BLaER1 (cell line): ENCODE data around the gene SCCPDH.
"Not testable (repeated sequence)": the region's sequence is repeated elsewhere in the genome, so short reads cannot be mapped to it uniquely, and the experiment has no call there.

ENCODE experiments used
- H3K27ac ChIP-seq: shearing (Covaris generic); formaldehyde crosslinking; 2 replicates; pipeline ENCODE4 v1.8.1; 2022
- H3K27me3 ChIP-seq: shearing (Covaris generic); formaldehyde crosslinking; 2 replicates; pipeline ENCODE4 v1.8.1; 2022
- H3K36me3 ChIP-seq: shearing (Covaris generic); formaldehyde crosslinking; 2 replicates; pipeline ENCODE4 v1.8.1; 2022
- H3K4me1 ChIP-seq: shearing (Covaris generic); formaldehyde crosslinking; 2 replicates; pipeline ENCODE4 v1.8.1; 2022
- H3K4me2 ChIP-seq: shearing (Covaris generic); formaldehyde crosslinking; 2 replicates; pipeline ENCODE4 v1.8.1; 2022
- H3K4me3 ChIP-seq: shearing (Covaris generic); formaldehyde crosslinking; 2 replicates; pipeline ENCODE4 v1.8.1; 2022
- H3K9ac ChIP-seq: shearing (Covaris generic); formaldehyde crosslinking; 2 replicates; pipeline ENCODE4 v1.8.1; 2022
- H3K9me3 ChIP-seq: shearing (Covaris generic); formaldehyde crosslinking; 2 replicates; pipeline ENCODE4 v1.8.1; 2022
- H4K20me1 ChIP-seq: shearing (Covaris generic); formaldehyde crosslinking; 2 replicates; pipeline ENCODE4 v1.8.1; 2022
- Cebpa-rat ChIP-seq: shearing (Covaris generic); IDR thresholded peaks from 2 replicates; pipeline ENCODE4 v1.8.1; 2022

SCCPDH gene

DNA sequence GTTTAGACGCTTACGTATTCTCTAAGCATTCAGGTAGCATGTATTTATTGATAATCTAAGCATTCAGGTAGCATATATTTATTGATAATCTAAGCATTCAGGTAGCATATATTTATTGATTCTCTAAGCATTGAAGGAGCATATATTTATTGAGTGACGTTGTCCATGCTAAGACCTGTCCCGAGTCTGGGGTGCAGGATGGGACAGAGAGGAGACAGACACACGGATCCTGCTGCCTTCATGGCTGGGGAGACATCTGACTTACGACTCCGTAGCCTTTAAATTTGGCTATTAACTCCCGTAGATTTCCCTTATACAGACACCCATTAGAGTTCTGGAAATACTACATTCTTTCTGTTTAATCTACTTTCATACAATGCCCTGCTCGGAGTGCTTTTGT, 982 bp downstream of the SCCPDH start:
- no peak for TF ChIP-seq Cebpa-rat
- Histone ChIP-seq H3K4me1 (peaks cover 40% of the 10 kb centered on the region), H3K27ac (peak overlapping the region; percentile 95), H3K9me3 (peaks cover 53% of the 10 kb centered on the region), H4K20me1 (no peaks in the 10 kb centered on the region), H3K4me3 (peak overlapping the region; percentile 74), H3K9ac (peak overlapping the region; percentile 90), H3K36me3 (peaks cover 36% of the 10 kb centered on the region), H3K27me3 (no peaks in the 10 kb centered on the region), H3K4me2 (peak overlapping the region; percentile 84)

DNA sequence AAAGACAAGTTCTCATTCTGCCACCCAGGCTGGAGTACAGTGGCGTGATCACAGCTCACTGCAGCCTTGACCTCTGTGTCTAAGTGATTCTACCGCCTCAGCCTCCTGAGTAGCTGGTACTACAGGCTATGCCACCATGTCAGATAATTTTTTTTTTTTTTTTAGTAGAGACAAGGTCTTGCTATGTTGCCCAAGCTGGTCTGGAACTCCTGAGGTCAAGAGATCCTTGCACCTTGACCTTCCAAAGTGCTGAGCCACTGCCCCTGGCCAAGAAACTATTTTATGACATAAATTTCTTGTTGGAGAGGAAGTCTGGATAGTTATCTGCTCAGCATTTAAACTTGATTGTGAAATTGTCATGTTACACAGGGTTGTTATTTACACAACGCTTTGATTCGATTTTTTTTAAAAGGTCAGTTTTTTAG, 2.1 kb downstream of the SCCPDH start:
- Histone ChIP-seq H3K9me3 (peaks cover 54% of the 10 kb centered on the region), H3K27me3 (no peaks in the 10 kb centered on the region), H3K27ac (peak overlapping the region; percentile 95), H3K4me1 (peaks cover 40% of the 10 kb centered on the region), H3K4me2 (peak overlapping the region; percentile 84), H4K20me1 (no peaks in the 10 kb centered on the region), H3K9ac (peak overlapping the region; percentile 90), H3K4me3 (peak overlapping the region; percentile 74), H3K36me3 (peaks cover 47% of the 10 kb centered on the region)
- no peak for TF ChIP-seq Cebpa-rat

DNA sequence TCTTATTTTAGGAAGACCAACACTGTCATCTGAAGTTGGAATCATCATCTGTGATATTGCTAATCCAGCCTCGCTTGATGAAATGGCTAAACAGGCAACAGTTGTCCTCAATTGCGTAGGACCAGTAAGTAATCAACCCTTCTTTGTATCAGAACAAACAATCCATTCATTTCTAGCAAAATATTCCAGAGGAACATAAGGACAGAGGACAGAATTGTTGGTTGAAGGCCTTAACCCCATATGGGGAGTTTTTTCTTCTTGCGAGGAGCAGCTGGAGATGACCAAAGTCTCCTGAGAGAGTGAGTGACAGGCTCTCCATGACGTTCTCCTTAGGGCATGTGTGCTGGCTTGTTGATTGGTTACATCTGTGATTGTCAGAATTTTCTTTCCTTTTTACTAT, 2.7 kb downstream of the SCCPDH start:
- Histone ChIP-seq H3K9me3 (peaks cover 54% of the 10 kb centered on the region), H3K27me3 (no peaks in the 10 kb centered on the region), H3K36me3 (peaks cover 53% of the 10 kb centered on the region), H3K4me2 (peak overlapping the region; percentile 84), H3K27ac (peak overlapping the region; percentile 95), H3K4me3 (peak overlapping the region; percentile 74), H4K20me1 (no peaks in the 10 kb centered on the region), H3K9ac (peak overlapping the region; percentile 90; the same call in 1 of the 2 replicates), H3K4me1 (peaks cover 40% of the 10 kb centered on the region)
- no peak for TF ChIP-seq Cebpa-rat

DNA sequence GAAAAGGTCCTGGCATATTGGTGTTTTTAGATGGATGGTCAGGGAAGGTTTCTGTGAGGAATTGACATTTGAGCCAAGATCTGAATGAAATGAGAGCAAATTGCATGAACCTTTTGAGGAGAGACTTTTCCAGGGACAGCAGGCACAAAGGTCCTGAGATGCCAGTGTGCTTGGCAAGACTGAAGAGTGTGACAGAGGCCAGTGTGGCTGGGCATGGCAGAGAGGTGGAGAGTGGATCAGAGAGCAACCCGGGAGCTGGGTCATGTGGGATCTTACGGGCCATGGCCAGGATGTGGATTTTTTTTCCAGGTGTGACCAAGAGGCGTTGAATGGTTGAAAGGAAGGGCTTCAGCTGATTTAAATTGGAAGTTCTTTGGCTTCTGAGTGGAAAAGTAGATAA, 3.4 kb downstream of the SCCPDH start:
- TF ChIP-seq Cebpa-rat: no peak
- H3K9me3 ChIP-seq: peaks cover 53% of the 10 kb centered on the region
- no peaks in the 10 kb centered on the region for H3K27me3 ChIP-seq
- H3K4me2 ChIP-seq: peak overlapping the region; percentile 84
- peak overlapping the region; percentile 95 for H3K27ac ChIP-seq
- H3K36me3 ChIP-seq: peaks cover 60% of the 10 kb centered on the region
- H4K20me1 ChIP-seq: no peaks in the 10 kb centered on the region
- no peak overlapping the region for H3K9ac ChIP-seq
- peak overlapping the region; percentile 74 for H3K4me3 ChIP-seq
- H3K4me1 ChIP-seq: peaks cover 40% of the 10 kb centered on the region

DNA sequence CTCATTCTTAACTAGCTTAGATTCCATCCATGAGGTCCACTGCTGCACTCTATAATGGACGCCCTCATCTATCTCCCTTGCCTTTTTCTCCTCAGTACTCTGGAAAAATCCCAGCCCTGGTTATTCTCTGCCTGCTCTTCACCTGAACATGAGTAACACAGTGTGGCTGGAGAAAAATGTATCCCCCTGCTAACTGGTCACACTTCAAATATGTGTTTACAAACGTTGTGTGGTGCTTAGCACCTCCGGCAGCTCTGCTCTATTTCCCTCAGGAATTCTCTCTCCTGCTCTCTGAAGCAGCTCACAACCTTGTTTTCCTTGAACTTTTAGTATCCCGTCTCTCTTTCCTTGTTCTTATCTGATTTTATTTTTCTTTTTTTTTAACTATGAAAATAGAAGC, 4.1 kb downstream of the SCCPDH start:
- H3K4me1 ChIP-seq: peaks cover 34% of the 10 kb centered on the region
- H3K36me3 ChIP-seq: peaks cover 67% of the 10 kb centered on the region
- no peak for TF ChIP-seq Cebpa-rat
- H4K20me1 ChIP-seq: no peaks in the 10 kb centered on the region
- H3K27ac ChIP-seq: peak overlapping the region; percentile 35; the same call in 1 of the 2 replicates
- peak overlapping the region; percentile 74 for H3K4me3 ChIP-seq
- peaks cover 57% of the 10 kb centered on the region for H3K9me3 ChIP-seq
- H3K9ac ChIP-seq: no peak overlapping the region
- H3K27me3 ChIP-seq: no peaks in the 10 kb centered on the region
- H3K4me2 ChIP-seq: peak overlapping the region; percentile 14; the same call in 1 of the 2 replicates

DNA sequence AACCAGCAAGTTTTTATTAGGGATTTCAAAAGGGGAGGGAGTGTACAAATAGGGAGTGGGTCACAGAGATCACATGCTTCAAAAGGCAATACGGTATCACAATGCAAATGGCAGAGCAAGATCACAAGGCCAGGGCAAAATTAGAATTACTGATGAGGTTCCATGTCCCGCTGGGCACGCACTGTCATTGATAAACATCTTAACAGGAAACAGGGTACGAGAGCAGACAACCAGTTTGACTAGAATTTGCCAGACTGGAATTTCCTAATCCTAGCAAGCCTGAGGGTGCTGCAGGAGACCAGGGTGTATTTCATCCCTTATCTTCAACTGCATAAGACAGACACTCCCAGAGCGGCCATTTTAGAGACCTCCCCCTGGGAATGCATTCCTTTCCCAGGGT, 4.8 kb downstream of the SCCPDH start:
- Histone ChIP-seq H3K36me3 (peaks cover 75% of the 10 kb centered on the region), H3K4me3 (peak overlapping the region; percentile 74; the same call in 1 of the 2 replicates), H3K4me1 (peaks cover 33% of the 10 kb centered on the region), H3K9me3 (peaks cover 57% of the 10 kb centered on the region)
- H3K9ac ChIP-seq, H3K4me2 ChIP-seq, H4K20me1 ChIP-seq, H3K27me3 ChIP-seq, H3K27ac ChIP-seq: not testable (repeated sequence)

DNA sequence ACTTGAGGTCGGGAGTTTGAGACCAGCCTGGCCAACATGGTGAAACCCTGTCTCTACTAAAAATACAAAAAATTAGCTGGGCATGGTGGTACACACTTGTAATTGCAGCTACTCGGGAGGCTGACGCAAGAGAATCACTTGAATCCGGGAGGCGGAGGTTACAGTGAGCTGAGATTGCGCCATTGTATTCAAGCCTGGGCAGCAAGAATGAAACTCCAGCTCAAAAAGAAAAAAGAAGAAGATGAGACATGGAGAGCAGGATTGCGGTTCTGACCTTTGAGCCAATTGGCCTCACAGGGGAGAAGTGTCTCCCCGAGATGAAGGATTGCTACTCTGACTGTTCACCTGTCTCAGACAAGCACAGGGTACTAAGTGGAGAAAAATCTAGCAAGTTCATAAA, 6.6 kb downstream of the SCCPDH start:
- peaks cover 58% of the 10 kb centered on the region for H3K9me3 ChIP-seq
- H3K4me3 ChIP-seq: no peak overlapping the region
- H3K27me3 ChIP-seq: no peaks in the 10 kb centered on the region
- no peak overlapping the region for H3K9ac ChIP-seq
- H3K27ac ChIP-seq: no peak overlapping the region
- no peaks in the 10 kb centered on the region for H4K20me1 ChIP-seq
- H3K4me1 ChIP-seq: peaks cover 32% of the 10 kb centered on the region
- TF ChIP-seq Cebpa-rat: no peak
- no peak overlapping the region for H3K4me2 ChIP-seq
- H3K36me3 ChIP-seq: peaks cover 93% of the 10 kb centered on the region

DNA sequence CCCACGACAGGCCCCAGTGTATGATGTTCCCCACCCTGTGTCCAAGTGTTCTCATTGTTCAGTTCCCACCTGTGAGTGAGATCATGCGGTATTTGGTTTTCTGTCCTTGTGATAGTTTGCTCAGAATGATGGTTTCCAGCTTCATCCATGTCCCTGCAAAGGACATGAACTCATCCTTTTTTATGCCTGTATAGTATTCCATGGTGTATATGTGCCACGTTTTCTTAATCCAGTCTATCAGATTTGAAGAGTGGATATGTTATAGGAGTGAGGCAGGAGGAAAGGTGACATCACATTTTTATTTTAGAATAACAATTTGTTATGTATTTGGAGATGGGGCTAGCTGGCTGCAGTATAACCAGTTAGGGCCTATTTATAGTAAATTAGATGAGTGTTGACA, 7.7 kb downstream of the SCCPDH start:
- not testable (repeated sequence) for H3K4me2 ChIP-seq, H3K27ac ChIP-seq, H3K9ac ChIP-seq, H3K4me3 ChIP-seq, H4K20me1 ChIP-seq, H3K27me3 ChIP-seq
- H3K4me1 ChIP-seq: peaks cover 29% of the 10 kb centered on the region
- peaks cover 100% of the 10 kb centered on the region for H3K36me3 ChIP-seq
- peaks cover 64% of the 10 kb centered on the region for H3K9me3 ChIP-seq

DNA sequence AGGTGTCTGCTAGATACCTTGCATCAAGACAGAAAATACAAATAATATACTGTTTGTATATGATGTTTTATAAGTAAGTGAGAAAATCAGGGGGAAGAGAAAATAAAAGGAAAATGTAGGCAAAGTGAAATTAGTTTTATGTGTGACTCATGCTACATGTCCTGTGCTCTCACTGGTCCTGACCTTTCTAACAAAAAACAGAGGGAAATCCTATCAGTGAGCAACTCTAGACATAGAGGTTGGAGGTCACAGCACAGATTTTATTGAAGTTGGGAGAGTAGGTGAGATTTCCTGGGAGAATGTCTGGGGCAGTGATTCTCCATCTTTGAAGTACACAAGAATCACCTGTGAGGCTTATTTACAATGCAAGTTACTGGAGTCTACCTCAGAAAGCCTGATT, 9.5 kb downstream of the SCCPDH start:
- Histone ChIP-seq H3K4me1 (peaks cover 29% of the 10 kb centered on the region), H3K4me2 (no peak overlapping the region), H3K9ac (no peak overlapping the region), H3K9me3 (peaks cover 46% of the 10 kb centered on the region), H3K27me3 (no peaks in the 10 kb centered on the region), H3K36me3 (peaks cover 100% of the 10 kb centered on the region), H3K27ac (no peak overlapping the region), H4K20me1 (no peaks in the 10 kb centered on the region), H3K4me3 (no peak overlapping the region)
- no peak for TF ChIP-seq Cebpa-rat

DNA sequence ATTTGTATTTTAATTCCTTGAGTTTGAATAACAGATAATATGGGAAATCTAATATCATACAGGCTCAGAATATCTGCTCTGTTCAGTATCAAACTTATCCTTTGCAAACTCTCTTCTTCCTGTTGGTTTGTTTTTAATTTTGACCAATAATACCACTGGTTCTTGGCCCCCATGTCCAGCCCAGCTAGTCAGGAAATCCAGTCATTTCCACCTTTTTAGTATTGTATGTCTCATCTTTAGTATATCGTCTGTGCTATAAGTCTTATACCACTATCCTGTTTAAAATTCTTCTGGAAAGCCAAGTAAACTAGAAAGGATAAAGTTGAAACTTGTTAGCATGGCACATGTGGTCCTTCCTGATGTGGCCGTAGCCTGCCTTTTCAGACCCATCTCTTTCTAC, 10.7 kb downstream of the SCCPDH start:
- Histone ChIP-seq H3K36me3 (peaks cover 89% of the 10 kb centered on the region), H3K4me3 (no peak overlapping the region), H3K27me3 (no peaks in the 10 kb centered on the region), H3K9ac (no peak overlapping the region), H3K4me1 (peaks cover 40% of the 10 kb centered on the region), H4K20me1 (no peaks in the 10 kb centered on the region), H3K9me3 (peaks cover 34% of the 10 kb centered on the region), H3K27ac (no peak overlapping the region), H3K4me2 (no peak overlapping the region)
- TF ChIP-seq Cebpa-rat: no peak

DNA sequence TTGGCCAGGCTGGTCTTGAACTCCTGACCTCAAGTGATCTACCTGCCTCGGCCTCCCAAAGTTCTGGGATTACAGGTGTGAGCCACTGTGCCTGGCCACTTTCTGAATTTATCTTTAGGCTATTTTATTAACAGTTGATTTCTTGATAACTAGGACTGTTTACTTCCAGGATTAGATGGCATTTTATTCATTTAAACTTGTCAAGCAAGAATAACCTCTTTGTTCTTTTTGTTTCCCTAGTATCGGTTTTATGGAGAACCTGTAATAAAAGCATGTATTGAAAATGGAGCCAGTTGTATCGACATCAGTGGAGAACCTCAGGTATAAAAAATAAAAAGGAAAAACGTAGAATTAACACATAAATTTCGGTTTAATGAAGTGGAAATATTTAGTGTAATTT, 11.5 kb downstream of the SCCPDH start:
- TF ChIP-seq Cebpa-rat: no peak
- Histone ChIP-seq H3K9ac (no peak overlapping the region), H3K4me1 (peaks cover 49% of the 10 kb centered on the region), H3K4me2 (no peak overlapping the region), H3K27ac (no peak overlapping the region), H4K20me1 (no peaks in the 10 kb centered on the region), H3K27me3 (no peaks in the 10 kb centered on the region), H3K4me3 (no peak overlapping the region), H3K9me3 (peaks cover 28% of the 10 kb centered on the region; the same call in 1 of the 2 replicates), H3K36me3 (peaks cover 89% of the 10 kb centered on the region)
